B cell (primary cell): Measurements from ENCODE around the gene HLA-DMB.

ENCODE experiments used
- EZH2 ChIP-seq: IDR thresholded peaks from 2 replicates; pipeline ENCODE4 v1.6.1; 2012; ENCODE audit warnings: borderline replicate concordance, low read depth, mild to moderate bottlenecking, moderate library complexity, low read length; ENCODE audit not compliant: insufficient read depth, poor library complexity, severe bottlenecking
- TF ChIP-seq, protein P1 (sequence below): fragments of 200-600 bp; IDR thresholded peaks from one replicate; pipeline ENCODE4 v1.8.0; 2022; ENCODE audit warnings: antibody characterized with exemption, mild to moderate bottlenecking

DNA sequence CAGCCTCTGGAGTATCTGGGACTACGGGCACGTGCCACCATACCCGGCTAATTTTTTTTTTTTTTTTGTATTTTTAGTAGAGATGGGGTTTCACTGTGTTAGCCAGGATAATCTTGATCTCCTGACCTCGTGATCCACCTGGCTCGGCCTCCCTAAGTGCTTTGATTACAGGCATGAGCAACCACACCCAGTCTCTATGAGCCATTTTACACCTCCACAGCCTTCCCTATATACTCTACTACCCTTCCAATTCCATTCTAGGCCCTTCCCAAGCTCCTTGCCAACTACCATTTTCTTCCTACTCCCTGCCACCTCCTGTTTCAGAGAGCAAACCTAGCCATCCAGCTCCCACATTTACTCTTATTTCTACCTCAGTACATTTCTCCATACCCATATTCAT, 19.7 kb upstream of the HLA-DMB start:
- TF ChIP-seq, protein P1, sequence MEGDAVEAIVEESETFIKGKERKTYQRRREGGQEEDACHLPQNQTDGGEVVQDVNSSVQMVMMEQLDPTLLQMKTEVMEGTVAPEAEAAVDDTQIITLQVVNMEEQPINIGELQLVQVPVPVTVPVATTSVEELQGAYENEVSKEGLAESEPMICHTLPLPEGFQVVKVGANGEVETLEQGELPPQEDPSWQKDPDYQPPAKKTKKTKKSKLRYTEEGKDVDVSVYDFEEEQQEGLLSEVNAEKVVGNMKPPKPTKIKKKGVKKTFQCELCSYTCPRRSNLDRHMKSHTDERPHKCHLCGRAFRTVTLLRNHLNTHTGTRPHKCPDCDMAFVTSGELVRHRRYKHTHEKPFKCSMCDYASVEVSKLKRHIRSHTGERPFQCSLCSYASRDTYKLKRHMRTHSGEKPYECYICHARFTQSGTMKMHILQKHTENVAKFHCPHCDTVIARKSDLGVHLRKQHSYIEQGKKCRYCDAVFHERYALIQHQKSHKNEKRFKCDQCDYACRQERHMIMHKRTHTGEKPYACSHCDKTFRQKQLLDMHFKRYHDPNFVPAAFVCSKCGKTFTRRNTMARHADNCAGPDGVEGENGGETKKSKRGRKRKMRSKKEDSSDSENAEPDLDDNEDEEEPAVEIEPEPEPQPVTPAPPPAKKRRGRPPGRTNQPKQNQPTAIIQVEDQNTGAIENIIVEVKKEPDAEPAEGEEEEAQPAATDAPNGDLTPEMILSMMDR: no peak
- no peak for TF ChIP-seq EZH2
